Uterus (tissue), 4 donors: ENCODE results near the gene PIK3R6. TPM values are rescaled to one million over a fixed set of nuclear protein-coding genes. Genes with fewer than 3 reads are reported as not detected.

Source experiments
- DNase-seq, 2 donors: peaks; one replicate each; pipeline ENCODE4 v3.0.0-alpha.2; 2019 to 2020
- H3K27ac ChIP-seq, 2 donors: fragments of 200-600 bp; sonication (generic); 1 replicate in 1 of 2; 2 replicates in 1 of 2; pipeline ENCODE4 v1.5.1; 2016 to 2018
- H3K27me3 ChIP-seq, 2 donors: fragments of 200-600 bp; sonication (generic); one replicate each; pipeline ENCODE4 v1.5.1; 2018 to 2019; ENCODE audit warnings: control low read depth in 1 of 2
- H3K36me3 ChIP-seq, 2 donors: fragments of 200-600 bp; sonication (generic); one replicate each; pipeline ENCODE4 v1.5.1; 2019; ENCODE audit warnings: control low read depth in 1 of 2
- H3K4me1 ChIP-seq, 2 donors: fragments of 200-600 bp; sonication (generic); one replicate each; pipeline ENCODE4 v1.5.1; 2018 to 2019; ENCODE audit warnings: control low read depth in 1 of 2
- H3K4me3 ChIP-seq, 2 donors: fragments of 200-600 bp; sonication (generic); 1 replicate in 1 of 2; 2 replicates in 1 of 2; pipeline ENCODE4 v1.5.1; 2018 to 2019; ENCODE audit warnings: mild to moderate bottlenecking in 1 of 2
- H3K9me3 ChIP-seq, 2 donors: fragments of 200-600 bp; sonication (generic); one replicate each; pipeline ENCODE4 v1.5.1; 2019; ENCODE audit warnings: control low read depth in 1 of 2
- POLR2A ChIP-seq, 2 donors: fragments of 450-650 bp; IDR thresholded peaks; one replicate each; pipeline ENCODE4 v1.6.1; 2016; ENCODE audit warnings: antibody characterized with exemption in 2 of 2, mild to moderate bottlenecking in 1 of 2, moderate library complexity in 1 of 2
- intact Hi-C: fragments of 100-400 bp; cut with DNase I; formaldehyde crosslinking; loops from one replicate; pipeline ENCODE4 v1.15.1; 2023; ENCODE audit warnings: low total_unique reads
- total RNA-seq, 4 donors: library from RNA; depleted of rRNA in 3 of 4; stranded (reverse); fragments of >200 nt in 3 of 4; gene quantifications; one replicate each; pipeline versions ENCODE4 v1.1.0 to v1.2.4, GENCODE V29; 2014 to 2023
- TF ChIP-seq, protein P1 (sequence below), 4 experiments: fragments of 200-600 bp in 2 of 4; fragments of 450-650 bp in 2 of 4; sonication (generic) in 2 of 4; IDR thresholded peaks; one replicate each; pipeline ENCODE4 v1.5.1; 2016 to 2019; ENCODE audit warnings: antibody characterized with exemption in 4 of 4, mild to moderate bottlenecking in 2 of 4, moderate library complexity in 1 of 4
- donor health status: DM: yes; HTN: yes; CAD: no.

The PIK3R6 gene
- total RNA-seq, 4 donors from 2014 or later, result 0.34 to 24.6 (median 1.1) TPM; not detected in 1

DNA sequence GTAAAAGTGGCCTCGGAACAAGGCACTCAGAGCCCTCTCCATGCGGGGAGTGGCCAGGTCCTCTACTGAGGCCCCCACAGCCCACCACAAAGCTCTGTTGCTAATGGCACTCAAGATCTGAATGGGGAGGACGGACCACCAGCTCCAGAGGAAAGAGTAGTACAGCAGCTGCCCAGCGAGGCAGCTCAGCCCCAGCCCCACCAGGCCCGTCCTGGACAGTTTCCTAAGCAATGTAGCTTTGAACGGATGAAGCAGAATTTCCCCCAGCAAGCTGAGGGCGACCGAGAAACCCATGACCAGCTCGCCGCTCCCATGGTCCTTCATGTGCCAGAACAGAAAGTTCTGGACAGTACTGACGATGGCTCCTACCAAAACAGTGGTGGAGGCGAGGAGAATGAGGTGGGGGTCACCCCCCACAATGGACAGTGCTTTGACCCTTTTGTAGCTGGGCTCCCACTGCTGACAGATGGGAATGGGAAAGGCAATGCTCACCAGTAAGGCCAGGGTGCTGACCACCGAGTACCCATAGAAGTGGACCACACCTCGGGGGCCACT lies 69.8 kb downstream of the PIK3R6 start:
- intact Hi-C loops, result no loop called here
- Histone ChIP-seq H3K36me3 (no peaks in the 10 kb centered on the region), H3K4me1 (no peaks in the 10 kb centered on the region), H3K27me3 (no peaks in the 10 kb centered on the region), H3K4me3 (no peak overlapping the region), H3K27ac (no peak overlapping the region), H3K9me3 (no peaks in the 10 kb centered on the region)
- TF ChIP-seq POLR2A (IDR thresholded peaks at IDR 0.05), result no peak
- TF ChIP-seq, protein P1, sequence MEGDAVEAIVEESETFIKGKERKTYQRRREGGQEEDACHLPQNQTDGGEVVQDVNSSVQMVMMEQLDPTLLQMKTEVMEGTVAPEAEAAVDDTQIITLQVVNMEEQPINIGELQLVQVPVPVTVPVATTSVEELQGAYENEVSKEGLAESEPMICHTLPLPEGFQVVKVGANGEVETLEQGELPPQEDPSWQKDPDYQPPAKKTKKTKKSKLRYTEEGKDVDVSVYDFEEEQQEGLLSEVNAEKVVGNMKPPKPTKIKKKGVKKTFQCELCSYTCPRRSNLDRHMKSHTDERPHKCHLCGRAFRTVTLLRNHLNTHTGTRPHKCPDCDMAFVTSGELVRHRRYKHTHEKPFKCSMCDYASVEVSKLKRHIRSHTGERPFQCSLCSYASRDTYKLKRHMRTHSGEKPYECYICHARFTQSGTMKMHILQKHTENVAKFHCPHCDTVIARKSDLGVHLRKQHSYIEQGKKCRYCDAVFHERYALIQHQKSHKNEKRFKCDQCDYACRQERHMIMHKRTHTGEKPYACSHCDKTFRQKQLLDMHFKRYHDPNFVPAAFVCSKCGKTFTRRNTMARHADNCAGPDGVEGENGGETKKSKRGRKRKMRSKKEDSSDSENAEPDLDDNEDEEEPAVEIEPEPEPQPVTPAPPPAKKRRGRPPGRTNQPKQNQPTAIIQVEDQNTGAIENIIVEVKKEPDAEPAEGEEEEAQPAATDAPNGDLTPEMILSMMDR (IDR thresholded peaks at IDR 0.05), result no peak
- no peak for DNase-seq

DNA sequence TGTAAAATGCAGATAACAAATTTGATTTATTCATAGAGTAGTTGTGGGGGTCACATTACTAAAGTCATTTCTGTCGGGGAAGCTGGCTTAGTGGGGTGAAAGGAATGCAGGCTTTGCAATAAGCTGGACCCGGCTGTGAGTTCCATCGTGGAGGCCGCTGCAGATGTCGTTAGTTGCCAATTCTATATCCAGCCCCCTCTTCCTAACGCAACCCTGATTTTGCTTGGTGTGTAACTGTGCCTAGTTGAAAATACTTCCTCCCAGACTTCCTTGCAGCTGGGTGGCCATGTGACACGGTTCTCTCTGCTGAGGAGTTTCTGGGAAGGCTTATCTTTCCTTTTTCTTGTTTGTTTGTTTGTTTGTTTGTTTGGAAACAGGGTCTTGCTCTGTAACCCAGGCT lies 72.8 kb downstream of the PIK3R6 start:
- intact Hi-C loops, result no loop called here

DNA sequence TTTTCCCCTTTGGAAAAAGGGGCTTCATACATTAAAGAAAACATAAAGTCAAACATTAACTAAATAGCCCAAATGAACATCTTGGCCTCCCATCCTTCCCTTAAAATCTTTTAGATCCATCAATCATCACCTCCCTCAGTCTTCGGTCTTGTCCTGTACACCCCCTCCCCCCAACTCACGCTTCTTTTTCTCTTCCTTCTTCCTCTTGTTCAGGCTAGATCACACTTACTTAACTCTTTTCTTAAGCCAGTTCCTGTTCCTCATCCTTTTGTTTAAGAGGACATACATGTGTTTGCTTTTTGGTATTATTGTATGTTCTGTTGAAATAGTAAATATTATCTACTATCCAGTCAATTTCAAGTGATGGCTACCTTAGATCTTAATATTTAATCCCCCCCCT lies 73.8 kb downstream of the PIK3R6 start:
- no peaks in the 10 kb centered on the region for H3K36me3 ChIP-seq
- H3K27ac ChIP-seq, result no peak overlapping the region
- intact Hi-C loops, result no loop called here
- H3K4me3 ChIP-seq, result no peak overlapping the region
- H3K9me3 ChIP-seq, result peaks cover 0 to 10% of the 10 kb centered on the region in 2 donors
- H3K4me1 ChIP-seq, result no peaks in the 10 kb centered on the region
- TF ChIP-seq, protein P1 (IDR thresholded peaks at IDR 0.05), result no peak
- TF ChIP-seq POLR2A (IDR thresholded peaks at IDR 0.05), result no peak
- no peak for DNase-seq
- H3K27me3 ChIP-seq, result no peaks in the 10 kb centered on the region

More for the DNA sequence above, 72.8 kb downstream of the PIK3R6 start:
- no peak overlapping the region for H3K4me3 ChIP-seq
- H3K27me3 ChIP-seq, result no peaks in the 10 kb centered on the region
- peaks cover 0 to 10% of the 10 kb centered on the region in 2 donors for H3K9me3 ChIP-seq
- no peaks in the 10 kb centered on the region for H3K36me3 ChIP-seq
- H3K27ac ChIP-seq, result no peak overlapping the region
- no peaks in the 10 kb centered on the region for H3K4me1 ChIP-seq
- no peak for DNase-seq
- TF ChIP-seq POLR2A (IDR thresholded peaks at IDR 0.05), result no peak
- TF ChIP-seq, protein P1 (IDR thresholded peaks at IDR 0.05), result no peak

DNA sequence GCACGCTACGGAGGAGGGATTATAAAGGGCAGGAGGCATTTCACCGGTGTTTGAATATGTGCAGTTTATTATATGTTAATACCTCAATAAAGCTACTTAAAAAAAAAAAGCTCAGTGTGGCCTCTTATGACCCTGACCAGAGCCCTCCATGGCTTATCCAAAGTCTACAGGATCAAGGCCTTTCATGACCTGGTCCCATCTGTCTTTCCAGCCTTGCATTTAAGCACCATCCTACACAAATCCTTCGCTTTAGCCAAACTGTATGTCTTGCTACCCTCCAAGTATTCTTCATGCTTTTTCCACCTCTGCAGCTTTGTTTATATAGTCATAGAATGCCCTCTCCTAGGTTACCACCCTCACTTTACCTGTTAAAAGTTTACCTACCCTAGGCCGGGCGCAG lies 74.8 kb downstream of the PIK3R6 start:
- intact Hi-C loops, result no loop called here
- Histone ChIP-seq H3K4me3 (no peak overlapping the region), H3K27me3 (no peaks in the 10 kb centered on the region), H3K9me3 (peaks cover 0 to 10% of the 10 kb centered on the region in 2 donors), H3K4me1 (no peaks in the 10 kb centered on the region), H3K36me3 (no peaks in the 10 kb centered on the region), H3K27ac (no peak overlapping the region)
- TF ChIP-seq, protein P1 (IDR thresholded peaks at IDR 0.05), result no peak
- no peak for TF ChIP-seq POLR2A (IDR thresholded peaks at IDR 0.05)
- no peak for DNase-seq

DNA sequence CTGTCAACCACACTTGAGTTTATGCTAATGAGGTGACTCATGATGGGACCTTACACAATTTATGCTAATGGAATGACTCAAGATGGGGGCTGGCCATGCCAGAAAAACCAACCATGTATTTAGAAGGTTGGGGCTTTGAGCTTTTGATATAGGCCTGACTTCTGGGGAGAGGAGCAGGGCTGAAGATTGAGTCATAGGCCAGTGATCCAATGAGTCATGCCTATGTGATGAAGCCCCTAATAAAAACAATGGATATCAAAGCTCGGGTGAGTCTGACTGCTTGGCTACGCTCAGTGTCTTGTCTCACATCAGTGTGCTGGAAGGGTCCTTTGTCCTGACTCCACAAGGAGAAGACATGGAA lies 75.6 kb downstream of the PIK3R6 start:
- TF ChIP-seq, protein P1 (IDR thresholded peaks at IDR 0.05), result no peak
- TF ChIP-seq POLR2A (IDR thresholded peaks at IDR 0.05), result no peak
- H3K36me3 ChIP-seq, result no peaks in the 10 kb centered on the region
- no peak overlapping the region for H3K4me3 ChIP-seq
- no peak for DNase-seq
- no peaks in the 10 kb centered on the region for H3K4me1 ChIP-seq
- no peak overlapping the region for H3K27ac ChIP-seq
- H3K9me3 ChIP-seq, result peaks cover 0 to 10% of the 10 kb centered on the region in 2 donors
- H3K27me3 ChIP-seq, result no peaks in the 10 kb centered on the region
- intact Hi-C loops, result no loop called here
